Stimulated activated CD4-positive, alpha-beta T cell treated with anti-CD3 and anti-CD28 coated beads, Interleukin-15, amount 100 ng/mL, for 48 hours (primary cell): Measurements from ENCODE around the gene C17orf67.
"Not testable (repeated sequence)": the region's sequence is repeated elsewhere in the genome, so short reads cannot be mapped to it uniquely, and the experiment has no call there.

Experiments used
- DNase-seq, 2 donors: peaks; one replicate each; pipeline ENCODE4 v3.0.0-alpha.2; 2020; ENCODE audit warnings: low read depth in 2 of 2

C17orf67 gene

GRCh38 chr17:56773124-56773523, 60.6 kb downstream of the C17orf67 start:
- DNase-seq = no peak

- DNase-seq = no peak
These were observed 61.3 kb downstream of the C17orf67 start for GRCh38 chr17:56772442-56772841.

DNA sequence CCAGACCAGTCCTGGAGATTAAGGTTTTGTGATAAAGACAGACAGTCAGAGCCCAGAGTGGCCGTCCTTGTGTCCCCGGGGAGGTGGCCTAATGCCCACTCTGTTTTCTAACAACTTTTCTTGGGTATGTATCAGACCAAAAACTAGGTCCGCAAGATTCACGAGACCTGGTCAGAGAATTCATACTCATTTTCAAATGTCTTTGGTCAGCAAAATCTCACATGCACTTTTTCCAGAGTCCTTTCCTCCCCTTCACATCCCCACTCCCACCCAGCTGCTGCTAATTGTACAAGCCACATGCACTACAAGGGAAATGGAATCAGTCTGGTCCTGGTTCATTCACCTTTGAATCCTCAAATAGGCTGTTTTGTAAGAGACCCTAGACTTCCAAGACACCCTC, 61.7 kb downstream of the C17orf67 start:
- DNase-seq = no peak

DNA sequence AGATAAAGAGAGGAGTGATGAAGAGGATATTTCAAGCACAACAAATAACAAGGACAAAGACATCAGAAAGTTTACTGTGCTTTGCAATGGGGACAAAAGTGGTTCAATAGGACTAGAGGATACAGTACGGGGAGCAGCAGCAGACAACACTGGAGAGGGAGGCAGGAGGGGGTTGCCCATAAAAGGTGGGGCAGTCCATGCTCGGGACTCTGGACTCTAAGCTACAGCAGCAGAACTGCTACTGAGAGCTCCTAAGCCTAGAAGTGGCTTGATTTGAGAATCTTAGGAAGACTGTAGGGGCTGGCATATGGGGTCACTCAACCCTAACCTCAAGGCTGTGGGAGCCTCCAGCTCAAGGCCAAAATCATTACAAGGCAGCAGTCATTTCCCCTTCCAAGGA, 62.2 kb downstream of the C17orf67 start:
- DNase-seq = no peak

- DNase-seq = no peak
These were observed 63.3 kb downstream of the C17orf67 start for GRCh38 chr17:56770427-56770826.

GRCh38 chr17:56765449-56765848, 68.3 kb downstream of the C17orf67 start:
- no peak for DNase-seq

DNA sequence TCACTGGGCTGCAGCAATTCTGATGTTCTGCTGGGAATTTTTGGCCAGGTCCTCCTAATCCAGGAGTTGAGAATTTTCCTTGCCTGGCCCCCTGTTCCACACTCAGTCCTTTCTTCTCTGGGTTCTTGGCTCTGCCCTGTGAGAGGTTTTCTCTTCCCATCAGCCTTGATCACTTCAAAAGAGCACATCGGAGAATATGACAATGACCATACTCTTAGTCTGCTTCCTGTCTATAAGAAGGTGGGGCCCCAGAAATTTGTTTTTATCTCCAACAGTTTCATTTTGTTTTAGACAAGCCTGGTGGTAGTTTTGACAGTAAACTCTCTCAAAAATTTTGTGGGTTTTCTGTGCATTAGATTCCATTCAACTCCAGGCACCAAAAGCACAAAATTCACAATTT, 70.7 kb downstream of the C17orf67 start:
- no peak for DNase-seq

DNA sequence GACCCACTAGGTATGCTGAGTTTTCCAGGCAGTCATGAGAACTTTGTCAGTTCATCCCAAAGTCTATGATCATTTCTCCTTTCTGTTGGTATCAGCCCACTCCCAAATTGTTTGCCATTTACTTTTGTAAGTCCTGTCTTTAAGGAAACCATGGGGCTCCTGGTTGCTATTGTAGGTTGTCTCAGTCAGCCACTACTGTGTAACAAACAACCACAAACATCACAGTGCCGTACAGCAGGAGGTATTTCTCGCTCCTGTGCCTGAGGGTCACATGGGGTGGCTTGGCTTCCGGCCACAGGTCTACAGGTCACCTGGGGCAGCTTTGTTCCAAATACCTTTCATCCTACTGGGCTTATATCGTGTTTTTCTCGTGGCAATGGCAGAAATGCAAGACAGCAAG, 71.6 kb downstream of the C17orf67 start:
- no peak for DNase-seq

- peak in 1 of 2 donors; percentile 4 for DNase-seq
These were observed 72.3 kb downstream of the C17orf67 start for GRCh38 chr17:56761387-56761786.

DNA sequence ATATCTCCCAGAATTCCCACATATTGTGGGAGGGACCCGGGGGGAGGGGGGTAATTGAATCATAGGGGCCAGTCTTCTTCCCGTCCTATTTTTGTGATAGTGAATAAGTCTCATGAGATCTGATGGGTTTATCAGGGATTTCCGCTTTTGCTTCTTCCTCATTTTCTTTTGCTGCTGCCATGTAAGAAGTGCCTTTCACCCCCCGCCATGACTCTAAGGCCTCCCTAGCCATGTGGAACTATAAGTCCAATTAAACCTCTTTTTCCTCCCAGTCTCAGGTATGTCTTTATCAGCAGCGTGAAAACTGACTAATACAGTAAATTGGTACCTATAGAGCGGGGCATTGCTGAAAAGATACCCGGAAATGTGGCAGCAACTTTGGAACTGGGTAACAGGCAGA, 76.1 kb downstream of the C17orf67 start:
- DNase-seq = not testable (repeated sequence)

GRCh38 chr17:56756536-56756935, 77.2 kb downstream of the C17orf67 start:
- no peak for DNase-seq

- no peak for DNase-seq
These were observed 78.4 kb downstream of the C17orf67 start for GRCh38 chr17:56755310-56755709.

DNA sequence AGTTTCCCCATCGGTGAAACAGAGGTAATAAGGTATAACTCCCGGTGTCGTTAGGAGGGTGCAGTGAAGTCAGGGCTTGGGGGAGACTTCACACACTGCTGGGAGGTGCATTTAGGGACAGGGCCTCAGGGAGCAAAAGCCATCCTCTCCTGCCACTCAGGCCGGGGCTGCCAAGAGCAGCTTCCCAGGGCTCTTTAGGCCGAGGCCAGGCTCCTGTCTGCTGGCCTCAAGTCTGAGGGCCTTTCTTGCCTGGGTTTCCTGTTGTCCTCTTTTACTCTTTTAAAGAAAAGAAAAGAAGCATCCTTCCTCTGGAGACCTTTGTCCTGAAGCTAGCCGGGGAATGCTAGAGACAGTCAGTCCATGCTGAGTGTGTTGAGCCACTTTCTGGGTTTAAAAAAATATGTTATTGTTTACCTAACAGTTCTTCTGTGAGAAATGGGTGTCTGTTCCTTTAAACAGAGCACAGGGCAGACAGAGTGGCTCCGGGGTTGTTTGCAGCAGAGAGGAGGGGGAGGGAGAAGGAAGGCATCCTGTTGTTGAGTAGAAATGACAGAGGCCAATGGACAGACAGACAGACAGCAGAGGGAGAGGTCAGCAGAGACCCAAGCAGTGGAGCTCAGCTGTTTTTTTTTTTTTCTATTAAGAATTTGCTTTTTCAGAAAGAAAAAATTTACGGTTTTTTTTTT, 79.1 kb downstream of the C17orf67 start:
- no peak for DNase-seq

- no peak for DNase-seq
These were observed 81.4 kb downstream of the C17orf67 start for GRCh38 chr17:56752263-56752836.

DNA sequence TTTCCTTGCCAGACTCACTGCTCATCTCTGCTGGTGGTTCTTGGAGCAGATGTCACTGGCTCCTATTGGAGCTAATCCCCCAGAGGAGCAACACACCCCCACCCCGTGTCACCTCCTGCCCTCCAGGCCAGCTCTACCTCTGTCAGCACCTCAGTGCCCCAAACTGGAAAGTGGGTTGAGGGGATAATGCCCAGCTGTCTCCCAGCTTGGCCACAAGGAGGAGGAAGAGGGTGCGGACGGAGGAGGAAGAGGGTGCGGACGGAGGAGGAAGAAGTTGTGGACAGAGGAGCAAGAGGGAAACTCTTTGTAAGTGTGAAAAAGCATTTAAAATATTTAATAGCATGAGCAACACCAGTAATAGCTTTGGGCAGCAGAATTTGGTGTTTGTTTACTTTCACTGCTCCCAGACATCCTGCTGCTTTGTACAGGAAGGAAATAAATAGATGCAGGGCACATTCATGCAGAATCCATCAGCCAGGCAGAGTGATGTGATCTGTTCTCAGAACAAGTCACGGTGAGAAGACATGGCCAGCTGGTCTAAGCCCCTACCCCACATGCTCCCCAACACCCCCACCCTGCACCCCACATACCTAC, 82.5 kb downstream of the C17orf67 start:
- no peak for DNase-seq

DNA sequence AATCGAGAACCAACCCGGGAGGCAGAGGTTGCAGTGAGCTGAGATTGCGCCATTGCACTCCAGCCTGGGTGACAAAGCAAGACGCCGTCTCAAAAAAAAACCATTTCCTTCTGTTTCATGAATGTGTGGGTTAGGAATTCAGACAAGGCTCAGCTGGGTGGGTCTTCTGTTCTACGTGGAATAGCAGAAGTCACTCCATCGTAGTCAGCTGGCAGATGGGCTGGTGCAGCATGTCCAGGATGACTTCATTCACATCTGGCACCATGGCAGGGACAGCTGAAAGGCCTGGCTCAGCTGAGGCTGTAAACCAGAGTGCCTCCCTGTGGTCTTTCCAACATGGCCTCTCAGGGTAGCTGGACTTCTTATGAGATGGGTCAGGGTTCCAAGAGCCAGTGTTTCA, 89.0 kb downstream of the C17orf67 start:
- DNase-seq = no peak

DNA sequence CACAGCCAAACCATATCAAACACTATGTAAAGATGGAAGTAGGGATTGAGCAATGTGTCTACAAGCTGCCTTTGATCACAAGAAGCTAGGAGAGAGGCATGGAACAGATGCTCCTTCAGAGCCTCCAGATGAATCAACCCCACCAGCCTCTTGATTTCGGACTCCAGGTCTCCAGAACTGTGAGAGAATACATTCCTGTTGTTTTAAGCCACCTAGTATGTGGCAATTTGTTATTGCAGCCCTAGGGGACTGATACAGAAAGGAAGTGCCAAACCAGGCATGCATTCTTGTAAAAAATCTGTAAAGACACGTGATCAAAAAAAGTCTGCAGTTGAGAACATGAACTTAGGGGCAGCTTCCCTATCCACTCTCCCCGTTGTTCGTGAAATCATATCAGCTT, 91.1 kb downstream of the C17orf67 start:
- DNase-seq = no peak
